GM12878 (cell line): ENCODE data around the gene HIVEP1. TPM values are rescaled to one million over a fixed set of nuclear protein-coding genes. Genes with fewer than 3 reads are reported as not detected.

Experiments
- ATAC-seq: fragments of 200-7000 bp; cut with Tn5 transposase; 3 replicates; pipeline ENCODE4 v1.9.1; 2020; ENCODE audit warnings: mild to moderate bottlenecking, moderate library complexity
- BruUV-seq: library from RNA; stranded (reverse); fragments of 400-500 nt; replicated peaks from 2 replicates; lab custom pipeline; 2021; lab: Mats Ljungman, UMichigan
- CTCF ChIA-PET: fragments of 300-600 bp; sonication (Branson Sonifier 250); formaldehyde crosslinking; extraction: SDS; loops from one replicate; lab custom pipeline; 2021; ENCODE audit warnings: inconsistent platforms; lab: Yijun Ruan, JAX
- POLR2A ChIA-PET: fragments of 350-600 bp; formaldehyde crosslinking; extraction: SDS; loops from one replicate; lab custom pipeline; 2021; ENCODE audit warnings: inconsistent platforms; lab: Charles Lee
- RAD21 ChIA-PET: fragments of 300-600 bp; sonication (Branson Sonifier 250); formaldehyde crosslinking; loops from one replicate; lab custom pipeline; 2023; ENCODE audit warnings: antibody characterized with exemption; ENCODE audit not compliant: unreplicated experiment; lab: Charles Lee
- SMC1A ChIA-PET: fragments of 300-600 bp; sonication (Branson Sonifier 250); formaldehyde crosslinking; loops from one replicate; lab custom pipeline; 2023; ENCODE audit not compliant: unreplicated experiment, uncharacterized antibody; lab: Charles Lee
- DNase-seq: peaks from one replicate; pipeline ENCODE4 v3.0.0-alpha.2; 2011; ENCODE audit warnings: low read depth, low spot score
- FAIRE-seq: peaks from 3 replicates; lab custom pipeline; 2011; peaks lifted over from hg19 to GRCh38; lab: Jason Lieb, UNC
- H2AFZ ChIP-seq: 2 replicates; pipeline ENCODE4 v1.6.0; 2011; ENCODE audit warnings: low read depth, low read length, control low read depth; ENCODE audit not compliant: control insufficient read depth
- H3K27ac ChIP-seq: 2 replicates; pipeline ENCODE4 v1.5.1; 2011; ENCODE audit warnings: control low read depth; ENCODE audit not compliant: control insufficient read depth, insufficient read depth
- H3K27me3 ChIP-seq, 2 experiments: replicated peaks in 1 of 2; 2 replicates each; pipeline versions ENCODE4 v1.6.0 to v1.6.1; 2011; ENCODE audit warnings: low read length in 1 of 2; ENCODE audit not compliant: control insufficient read depth in 2 of 2, insufficient read depth in 2 of 2
- H3K36me3 ChIP-seq, 2 experiments: 2 replicates each; pipeline ENCODE4 v1.5.1; 2011; ENCODE audit warnings: low read length in 1 of 2; ENCODE audit not compliant: control insufficient read depth in 2 of 2, insufficient read depth in 2 of 2
- H3K4me1 ChIP-seq: 2 replicates; pipeline ENCODE4 v1.6.1; 2011; ENCODE audit warnings: mild to moderate bottlenecking, low read length, moderate library complexity, mixed read lengths; ENCODE audit not compliant: control insufficient read depth, insufficient read depth
- H3K4me2 ChIP-seq: 2 replicates; pipeline ENCODE4 v1.6.0; 2011; ENCODE audit warnings: control low read depth; ENCODE audit not compliant: control insufficient read depth, insufficient read depth
- H3K4me3 ChIP-seq: fragments of 200-600 bp; sonication (generic); 2 replicates; pipeline ENCODE4 v1.5.1; 2016
- H3K79me2 ChIP-seq: 2 replicates; pipeline ENCODE4 v1.6.0; 2011; ENCODE audit warnings: low read length; ENCODE audit not compliant: control insufficient read depth, insufficient read depth
- H3K9ac ChIP-seq: 2 replicates; pipeline ENCODE4 v1.8.0; 2011; ENCODE audit warnings: low read length, control low read depth, mixed read lengths; ENCODE audit not compliant: control insufficient read depth, insufficient read depth
- H3K9me3 ChIP-seq: replicated peaks from 3 replicates; pipeline ENCODE4 v1.5.1; 2011; ENCODE audit warnings: mild to moderate bottlenecking, low read length; ENCODE audit not compliant: control insufficient read depth, insufficient read depth
- H4K20me1 ChIP-seq: 2 replicates; pipeline ENCODE4 v1.6.0; 2011; ENCODE audit not compliant: control insufficient read depth, insufficient read depth
- CEBPZ ChIP-seq: fragments of 150-350 bp; IDR thresholded peaks from 2 replicates; pipeline ENCODE4 v1.6.1; 2016; ENCODE audit warnings: low read depth, low read length
- CHD4 ChIP-seq: fragments of 200-600 bp; sonication (generic); IDR thresholded peaks from 2 replicates; pipeline ENCODE4 v1.6.1; 2016; ENCODE audit warnings: mild to moderate bottlenecking
- IKZF1 ChIP-seq: fragments of 450-650 bp; conservative IDR thresholded peaks from 2 replicates; pipeline ENCODE4 v1.6.1; 2017; ENCODE audit warnings: antibody characterized with exemption, mild to moderate bottlenecking
- POLR2AphosphoS5 ChIP-seq: IDR thresholded peaks from 2 replicates; pipeline ENCODE4 v1.6.1; 2011; ENCODE audit warnings: mild to moderate bottlenecking, low read length, inconsistent platforms
- WGBS: methylation state at CpG from one replicate; pipeline ENCODE4 v1.1.6; 2016; ENCODE audit warnings: low lambda C conversion rate; ENCODE audit not compliant: insufficient replicate concordance, insufficient coverage; ENCODE audit errors: missing lambda C conversion rate; 5-methylcytosine and 5-hydroxymethylcytosine counted together
- in situ Hi-C: fragments of 300-500 bp; cut with MboI; formaldehyde crosslinking; loops from 9 replicates; pipeline ENCODE4 v1.14.3; 2018; ENCODE audit warnings: mixed read lengths
- intact Hi-C: fragments of 100-400 bp; cut with micrococcal nuclease; formaldehyde crosslinking; loops from one replicate; pipeline ENCODE4 v1.14.2; 2022; ENCODE audit not compliant: unreplicated experiment
- polyA plus RNA-seq, 11 experiments: library from polyadenylated mRNA; depleted of rRNA in 4 of 11; unstranded in 6 of 11; stranded (reverse) in 5 of 11; fragments of >200 nt; fragmentation: Nextera tagmentation in 4 of 11; fragmentation: Illumina TruSeq in 1 of 11; extraction: Ambion mirVana in 4 of 11; extraction: Trizol in 1 of 11; gene quantifications; 1 replicate in 1 of 11; 2 replicates in 10 of 11; pipeline versions ENCODE4 v1.2.1 to v1.2.3, GENCODE V29; 2011 to 2016; ENCODE audit warnings: inconsistent platforms in 2 of 11, missing spikeins in 2 of 11, low read depth in 1 of 11
- total RNA-seq, 4 experiments: library from RNA; depleted of rRNA in 3 of 4; stranded (reverse); fragments of >200 nt in 3 of 4; fragmentation: Illumina TruSeq in 1 of 4; extraction: Trizol in 1 of 4; gene quantifications; 2 replicates each; pipeline versions ENCODE4 v1.2.1 to v1.2.3, GENCODE V29; 2013 to 2021

HIVEP1 gene
- total and polyA plus RNA-seq, 10 of the 15 experiments (the other 5 are each of a cell fraction or from before 2014, with no cell fraction given), result 4.3 to 37.5 (median 21.6) TPM

GRCh38 chr6:12148317-12148801, 136.2 kb downstream of the HIVEP1 start:
- DNase-seq (no peak), ATAC-seq (no peak), FAIRE-seq (no peak)
- ChIA-PET RAD21 (no interaction called here), SMC1A (interaction anchor here (1.1 kb wide), 2 partner anchors 141 to 453 kb away, joined by 3 to 4 read pairs; no protein-coding TSS in a partner anchor), POLR2A (no interaction called here)
- H3K27me3 ChIP-seq, result no peaks in the 10 kb centered on the region
- H3K36me3 ChIP-seq, result peaks cover 0 to 11% of the 10 kb centered on the region in 2 experiments; a peak in 3 of 4 replicates
- no peaks in the 10 kb centered on the region for H3K9me3 ChIP-seq
- H3K9ac ChIP-seq, result no peak overlapping the region
- H3K79me2 ChIP-seq, result no peaks in the 10 kb centered on the region
- no peak for TF ChIP-seq CEBPZ
- TF ChIP-seq POLR2AphosphoS5, result peak; percentile 24; the same call in 1 of the 2 replicates
- TF ChIP-seq CHD4, result no peak
- TF ChIP-seq IKZF1, result no peak
- TF ChIP-seq, all 136 proteins: peak for 1
- intact Hi-C loops (no loop called here), in situ Hi-C loops (no loop called here)
- CTCF ChIA-PET, result no interaction called here
- no peak overlapping the region for H3K4me3 ChIP-seq
- H3K4me2 ChIP-seq, result no peak overlapping the region
- H3K4me1 ChIP-seq, result no peaks in the 10 kb centered on the region
- H4K20me1 ChIP-seq, result no peaks in the 10 kb centered on the region
- H2AFZ ChIP-seq, result no peak overlapping the region
- 100% methylated on average over 3 of the region's 3 CpGs for WGBS
- H3K27ac ChIP-seq, result no peak overlapping the region
- BruUV-seq, result no TSS peak
